ENCODE data around the gene ZFX.
"Not testable (repeated sequence)": the region's sequence is repeated elsewhere in the genome, so short reads cannot be mapped to it uniquely, and the experiment has no call there.

GRCh38 chrX:24143982-24144381, 5.5 kb upstream of the ZFX start:
- not testable (repeated sequence) for TF ChIP-seq CTCF (IDR thresholded peaks at IDR 0.05; ENCODE audit: insufficient read depth, low read depth, low read length); EZH2 (IDR thresholded peaks at IDR 0.05; ENCODE audit: insufficient read depth, low read length)

Measured in astrocyte (in vitro differentiated cells and primary cell).